NCI-H1694 (cell line): ENCODE measurements around the gene IGF2R.

Source experiments
- DNase-seq: peaks from one replicate; lab custom pipeline; 2025; lab: John Stamatoyannopoulos, UW

IGF2R gene

GRCh38 chr6:160051390-160051789 is 82.5 kb downstream of the IGF2R start:
- no peak for DNase-seq

GRCh38 chr6:160054271-160054670 is 85.4 kb downstream of the IGF2R start:
- no peak for DNase-seq

- no peak for DNase-seq
These were observed 86.0 kb downstream of the IGF2R start for GRCh38 chr6:160054913-160055312.

GRCh38 chr6:160055378-160055777 is 86.5 kb downstream of the IGF2R start:
- DNase-seq, result no peak

- DNase-seq, result no peak
These were observed 86.9 kb downstream of the IGF2R start for GRCh38 chr6:160055813-160056212.

GRCh38 chr6:160057080-160057479 is 88.2 kb downstream of the IGF2R start:
- DNase-seq, result no peak

- no peak for DNase-seq
These were observed 89.8 kb downstream of the IGF2R start for GRCh38 chr6:160058603-160059215.

GRCh38 chr6:160060221-160060620 is 91.3 kb downstream of the IGF2R start:
- no peak for DNase-seq

- no peak for DNase-seq
These were observed 92.1 kb downstream of the IGF2R start for GRCh38 chr6:160060920-160061447.

- DNase-seq, result no peak
These were observed 95.0 kb downstream of the IGF2R start for GRCh38 chr6:160063771-160064413.

- DNase-seq, result no peak
These were observed 96.3 kb downstream of the IGF2R start for GRCh38 chr6:160065200-160065599.

- no peak for DNase-seq
These were observed 98.7 kb downstream of the IGF2R start for GRCh38 chr6:160067564-160067963.

GRCh38 chr6:160068346-160068745 is 99.5 kb downstream of the IGF2R start:
- no peak for DNase-seq

GRCh38 chr6:160069050-160069454 is 100.2 kb downstream of the IGF2R start:
- no peak for DNase-seq

- DNase-seq, result no peak
These were observed 100.6 kb downstream of the IGF2R start for GRCh38 chr6:160069459-160069858.

GRCh38 chr6:160070427-160070826 is 101.5 kb downstream of the IGF2R start:
- no peak for DNase-seq

- DNase-seq, result no peak
These were observed 101.9 kb downstream of the IGF2R start for GRCh38 chr6:160070831-160071230.

- DNase-seq, result no peak
These were observed 103.2 kb downstream of the IGF2R start for GRCh38 chr6:160071805-160072690.

- no peak for DNase-seq
These were observed 104.4 kb downstream of the IGF2R start for GRCh38 chr6:160073272-160073671.

- DNase-seq, result no peak
These were observed 107.1 kb downstream of the IGF2R start for GRCh38 chr6:160076009-160076408.

GRCh38 chr6:160077024-160077423 is 108.1 kb downstream of the IGF2R start:
- DNase-seq, result no peak

GRCh38 chr6:160077526-160077925 is 108.6 kb downstream of the IGF2R start:
- no peak for DNase-seq
